ENCODE data around the gene RGS9.
A peak's percentile ranks its signal among the peaks of the same experiment; 100 is the strongest.

RGS9 gene

DNA sequence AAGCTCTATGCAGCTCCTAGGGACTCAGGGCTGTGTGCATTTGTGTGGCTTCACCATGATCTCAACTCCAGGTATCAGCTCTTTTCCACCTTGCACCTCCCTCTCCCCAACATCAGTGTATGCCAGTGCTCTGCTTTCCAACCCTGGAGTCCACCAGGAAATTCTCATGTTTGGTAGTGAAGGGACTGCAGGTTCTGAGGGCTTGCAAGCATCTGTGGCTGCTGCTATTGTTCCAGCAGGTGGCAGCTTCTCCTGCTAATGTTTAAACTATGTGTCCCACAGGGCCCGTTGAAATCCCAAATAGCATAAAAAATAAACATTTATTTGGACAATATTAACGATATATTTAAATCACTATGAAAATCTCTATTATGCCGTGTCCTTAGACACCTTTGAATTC, 82.0 kb downstream of the RGS9 start:
- DNase-seq (ENCODE audit: low spot score) = peak; percentile 39

DNA sequence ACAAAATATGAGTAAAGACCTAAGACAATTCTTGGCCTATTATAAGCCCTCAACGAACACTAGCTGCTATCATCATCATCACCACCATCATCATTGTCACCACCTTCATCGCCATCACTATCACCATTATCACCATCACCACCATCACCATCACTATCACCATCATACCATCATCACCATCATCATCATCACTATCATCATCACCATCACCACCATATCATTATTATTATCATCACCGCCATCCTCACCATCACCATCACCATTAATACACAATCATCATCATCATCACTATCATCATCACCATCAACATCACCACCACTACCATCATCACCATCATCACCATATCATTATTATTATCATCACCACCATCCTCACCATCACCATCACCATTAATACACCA, 82.5 kb downstream of the RGS9 start:
- no peak for DNase-seq (ENCODE audit: low spot score)

DNA sequence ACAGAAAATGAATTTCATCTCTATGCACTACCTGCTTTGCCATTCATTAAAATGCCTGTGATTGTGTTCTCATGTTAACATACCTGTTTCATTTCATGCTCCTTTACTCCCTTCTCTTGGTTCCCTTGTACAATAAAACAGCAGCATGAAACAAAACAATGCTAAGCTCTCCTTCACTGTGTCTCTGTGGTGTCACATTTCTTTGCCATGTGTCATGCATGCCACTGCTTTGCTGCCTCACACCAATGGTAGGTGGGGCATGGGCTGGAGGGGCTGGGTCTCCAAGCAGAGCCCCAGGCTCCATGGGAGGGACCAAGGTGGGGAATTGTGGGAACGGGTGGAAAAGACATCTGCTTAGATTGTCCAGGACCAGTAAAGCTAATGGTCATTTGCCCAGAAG, 83.6 kb downstream of the RGS9 start:
- DNase-seq (ENCODE audit: low spot score) = peak; percentile 82

DNA sequence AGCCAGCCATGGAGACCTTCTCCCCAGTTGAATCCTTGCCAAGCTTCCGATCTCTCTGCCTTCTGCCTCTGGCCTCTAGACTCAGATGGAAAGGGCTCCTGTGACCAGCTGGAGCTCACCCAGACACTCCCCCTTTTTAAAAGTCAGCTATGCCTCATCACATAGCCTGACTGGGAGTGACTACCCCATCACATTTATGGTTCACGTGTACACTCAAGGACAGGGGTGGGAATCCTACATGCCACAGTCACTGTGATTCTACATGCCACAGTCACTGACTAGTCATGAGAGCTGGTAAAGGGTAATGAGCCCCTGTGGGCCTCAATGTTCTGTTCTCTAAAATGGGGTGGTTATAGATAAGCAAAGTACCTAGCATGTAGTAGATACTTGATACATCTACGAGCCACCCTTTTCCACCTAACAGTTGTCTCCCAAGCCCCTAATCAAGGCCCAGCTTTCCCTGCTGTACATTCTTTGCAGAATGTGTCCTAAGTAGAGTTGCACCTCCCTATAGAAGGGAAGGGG, 85.1 kb downstream of the RGS9 start:
- DNase-seq (ENCODE audit: low spot score) = peak; percentile 54

DNA sequence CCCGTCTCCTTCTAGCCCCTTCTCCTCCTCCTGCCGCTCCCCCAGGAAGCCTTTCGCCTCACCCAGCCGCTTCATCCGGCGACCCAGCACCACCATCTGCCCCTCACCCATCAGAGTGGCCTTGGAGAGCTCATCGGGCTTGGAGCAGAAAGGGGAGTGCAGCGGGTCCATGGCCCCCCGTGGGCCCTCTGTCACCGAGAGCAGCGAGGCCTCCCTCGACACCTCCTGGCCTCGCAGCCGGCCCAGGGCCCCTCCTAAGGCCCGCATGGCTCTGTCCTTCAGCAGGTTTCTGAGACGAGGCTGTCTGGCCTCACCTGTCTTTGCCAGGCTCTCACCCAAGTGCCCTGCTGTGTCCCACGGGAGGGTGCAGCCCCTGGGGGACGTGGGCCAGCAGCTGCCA, 87.9 kb downstream of the RGS9 start:
- DNase-seq (ENCODE audit: low spot score) = no peak

DNA sequence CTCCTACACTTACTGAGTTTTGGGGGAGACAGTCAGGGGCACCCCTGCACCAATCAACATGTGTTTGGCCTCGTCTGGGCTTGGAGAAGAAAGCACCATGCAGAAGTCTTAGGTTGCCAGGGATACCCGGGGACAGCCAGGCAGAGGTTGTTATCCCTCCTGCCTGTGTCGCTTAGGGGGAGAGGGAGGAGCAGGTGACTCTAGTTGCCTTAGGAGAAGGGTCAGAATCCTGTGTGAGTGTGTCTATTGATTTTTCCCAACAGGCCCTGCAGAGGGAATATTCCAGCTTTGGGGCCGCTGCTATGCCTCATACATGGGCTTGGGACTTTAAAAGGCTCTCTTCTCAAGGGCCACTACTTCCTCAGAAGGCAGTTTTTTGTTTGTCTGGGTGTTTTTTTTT, 89.1 kb downstream of the RGS9 start:
- DNase-seq (ENCODE audit: low spot score) = no peak

DNA sequence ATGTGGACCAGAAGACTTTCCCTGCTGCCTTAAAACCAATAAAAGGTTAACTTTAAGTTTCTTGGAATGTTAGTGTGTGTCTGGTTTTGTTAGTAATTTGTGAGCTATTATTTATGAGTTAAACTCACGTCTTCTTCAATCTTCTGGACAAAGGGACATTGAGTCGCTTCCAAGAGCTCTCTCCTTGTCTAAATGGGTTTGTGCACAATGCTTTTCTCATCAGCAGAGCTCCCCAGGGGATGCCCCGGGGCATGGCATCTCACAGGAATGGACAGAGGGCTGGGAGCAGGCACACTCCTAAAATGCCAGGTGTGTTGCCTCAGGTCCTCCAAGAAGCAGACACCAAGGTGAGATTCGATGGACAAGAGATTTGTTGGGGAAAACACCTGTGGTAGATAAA, 90.5 kb downstream of the RGS9 start:
- DNase-seq (ENCODE audit: low spot score) = no peak

DNA sequence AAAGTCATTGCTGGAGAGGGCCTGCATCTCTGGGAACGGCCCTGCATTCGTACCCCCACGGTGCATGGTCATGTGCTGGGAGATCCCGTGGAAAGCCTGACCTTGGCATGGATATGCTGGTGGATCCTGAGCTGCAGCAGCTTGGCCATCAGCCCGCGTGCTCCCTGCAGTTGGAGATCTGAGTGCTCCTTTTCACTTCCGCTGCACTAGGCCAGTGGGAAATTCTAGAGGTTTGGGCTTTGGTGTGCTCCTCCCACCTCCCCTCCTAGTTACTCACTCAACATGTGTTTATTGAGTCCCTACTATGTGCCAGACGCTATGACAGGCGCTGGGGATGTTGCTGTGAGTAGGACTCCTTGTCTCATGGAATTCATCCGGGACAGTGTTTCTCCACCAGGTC, 91.1 kb downstream of the RGS9 start:
- no peak for DNase-seq (ENCODE audit: low spot score)

DNA sequence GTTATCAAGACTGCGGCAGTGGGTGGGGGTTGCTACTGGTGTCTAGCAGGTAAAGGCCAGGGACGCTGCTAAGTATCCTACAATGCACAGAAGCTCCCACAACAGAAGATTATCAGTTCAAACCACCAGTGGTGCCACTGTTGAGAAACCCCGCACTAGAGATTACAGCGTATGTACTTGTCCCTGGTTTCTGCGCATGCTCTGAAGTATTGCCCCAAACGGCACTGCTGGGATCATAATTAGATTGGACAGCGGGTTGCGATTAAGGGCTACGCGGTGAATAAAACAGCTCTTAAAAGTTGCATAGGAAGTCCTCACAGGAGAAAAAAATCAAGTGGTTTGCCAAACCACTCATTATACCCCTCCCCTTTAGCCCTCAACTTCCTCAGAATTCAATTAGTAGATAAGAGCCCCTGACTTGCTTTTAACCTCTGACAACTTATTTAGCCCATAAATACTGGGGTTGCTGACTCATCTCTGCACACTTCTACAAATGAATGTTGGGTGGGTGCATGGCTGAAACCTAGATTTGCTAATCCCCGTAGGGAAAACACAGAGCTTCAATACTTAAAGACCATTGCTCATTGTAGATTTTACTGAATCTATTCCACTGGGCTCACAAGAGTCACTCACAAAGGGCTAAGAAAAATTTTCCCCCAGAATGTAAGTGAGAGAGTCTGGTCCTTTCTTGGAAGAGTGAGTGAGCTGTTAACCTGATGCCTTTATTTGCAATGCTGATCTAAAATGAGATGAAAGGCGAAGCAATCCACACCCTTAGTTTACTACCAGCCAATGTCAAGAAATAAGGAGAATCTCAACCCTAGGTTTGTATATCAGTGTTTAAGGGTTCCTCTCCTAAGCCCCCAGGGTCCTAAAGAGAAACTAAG, 91.8 kb downstream of the RGS9 start:
- peak; percentile 96 for DNase-seq (ENCODE audit: low spot score)

DNA sequence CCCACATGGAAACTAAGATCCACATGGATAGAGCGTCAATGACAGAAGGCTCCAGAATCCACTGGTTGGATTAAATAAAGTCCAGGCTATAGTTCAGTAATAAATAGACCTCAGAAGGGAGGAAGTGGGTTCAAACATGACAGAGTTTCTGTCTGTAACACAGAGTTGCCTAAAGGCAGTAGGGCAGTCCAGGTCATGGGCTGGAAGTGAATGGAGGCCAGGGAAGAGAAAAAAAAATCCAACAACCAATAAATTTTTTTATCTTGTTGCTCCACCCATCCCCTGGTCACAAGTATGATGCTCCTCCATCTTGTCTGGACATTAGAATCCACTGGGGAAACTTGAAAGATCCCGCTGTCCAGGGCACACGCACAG, 92.4 kb downstream of the RGS9 start:
- peak; percentile 52 for DNase-seq (ENCODE audit: low spot score)

DNA sequence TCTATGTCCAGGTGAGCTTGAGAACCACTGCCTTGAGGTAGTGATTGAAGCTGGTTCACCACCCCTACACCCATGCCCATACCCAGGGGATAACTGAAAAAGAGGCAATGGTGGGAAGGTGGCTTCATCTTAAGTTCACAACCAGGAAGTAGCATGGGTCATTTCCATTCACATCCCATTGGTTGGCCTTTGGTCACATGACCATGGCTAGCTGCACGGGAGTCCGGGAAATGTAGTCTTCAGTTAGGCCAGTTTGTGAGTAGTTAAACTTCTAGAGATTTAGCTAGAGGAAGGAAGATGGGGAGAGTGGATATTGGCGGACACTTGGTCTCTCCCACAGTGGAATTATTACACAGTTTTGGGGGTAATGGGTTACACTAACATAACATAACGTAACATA, 92.9 kb downstream of the RGS9 start:
- no peak for DNase-seq (ENCODE audit: low spot score)

DNA sequence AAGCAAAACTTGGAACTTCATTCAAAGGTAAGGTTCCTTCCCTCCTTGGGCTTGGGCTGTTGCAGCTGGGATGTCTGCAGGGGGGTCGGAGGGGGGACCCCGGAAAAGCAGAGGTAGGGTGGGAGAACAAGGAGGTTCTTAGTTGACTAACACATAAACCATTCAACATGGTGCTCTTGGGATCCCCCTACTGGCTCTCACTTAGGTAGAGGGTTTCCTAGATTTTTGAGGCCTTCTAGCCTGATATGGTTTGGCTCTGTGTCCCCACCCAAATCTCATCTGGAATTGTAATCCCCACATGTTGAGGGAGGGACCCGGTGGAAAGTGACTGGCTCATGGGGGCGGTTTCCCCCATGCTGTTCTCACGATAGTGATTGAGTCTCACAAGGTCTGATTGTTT, 93.9 kb downstream of the RGS9 start:
- DNase-seq (ENCODE audit: low spot score) = no peak

DNA sequence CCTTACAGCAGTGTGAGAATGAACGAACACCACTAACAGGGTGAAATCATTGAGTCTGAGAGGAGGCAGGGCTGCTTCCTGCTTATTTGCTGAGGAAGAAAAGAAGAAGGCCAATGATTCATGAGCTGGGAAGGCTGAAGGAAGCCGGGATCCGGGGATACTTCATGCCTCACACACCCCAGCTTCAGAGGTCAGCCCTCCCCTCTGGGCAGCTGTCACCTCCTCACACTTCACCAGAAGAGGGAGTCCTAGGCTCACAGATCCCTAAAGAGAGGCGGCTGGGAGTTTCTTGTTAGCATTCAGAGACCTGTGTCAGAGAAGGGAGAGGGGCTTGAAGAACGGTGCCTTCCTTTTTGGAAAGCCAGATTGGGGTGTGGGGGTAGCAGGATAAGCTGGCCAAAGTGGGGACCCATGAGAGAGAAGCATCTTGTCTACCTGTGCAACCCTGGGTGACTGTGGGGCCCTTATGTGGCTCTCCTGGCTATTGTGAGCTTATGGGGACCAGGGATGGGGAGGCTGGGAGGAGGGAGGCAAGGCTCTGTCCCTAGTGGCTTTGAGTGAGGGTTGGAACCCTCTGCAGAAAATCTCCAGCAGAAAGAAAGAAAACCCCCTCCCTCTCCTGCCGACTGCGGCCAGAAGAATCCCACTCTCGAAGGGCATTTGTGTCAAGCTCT, 94.6 kb downstream of the RGS9 start:
- DNase-seq (ENCODE audit: low spot score) = peak; percentile 88

DNA sequence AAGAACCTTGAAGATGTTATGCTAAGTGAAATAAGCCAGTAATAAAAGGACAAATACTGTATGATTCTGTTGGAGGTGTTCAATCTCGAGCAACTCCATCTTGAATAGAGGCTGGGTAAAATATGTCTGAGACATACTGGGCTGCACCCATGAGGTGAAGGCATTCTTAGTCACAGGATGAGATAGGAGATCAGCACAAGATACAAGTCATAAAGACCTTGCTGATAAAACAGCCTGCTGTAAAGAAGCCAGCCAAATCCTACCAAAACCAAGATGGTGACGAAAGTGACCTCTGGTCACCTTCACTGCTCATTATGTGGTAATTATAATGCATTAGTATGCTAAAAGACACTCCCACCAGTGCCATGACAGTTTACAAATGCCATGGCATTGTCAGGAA, 98.1 kb downstream of the RGS9 start:
- no peak for DNase-seq (ENCODE audit: low spot score)

DNA sequence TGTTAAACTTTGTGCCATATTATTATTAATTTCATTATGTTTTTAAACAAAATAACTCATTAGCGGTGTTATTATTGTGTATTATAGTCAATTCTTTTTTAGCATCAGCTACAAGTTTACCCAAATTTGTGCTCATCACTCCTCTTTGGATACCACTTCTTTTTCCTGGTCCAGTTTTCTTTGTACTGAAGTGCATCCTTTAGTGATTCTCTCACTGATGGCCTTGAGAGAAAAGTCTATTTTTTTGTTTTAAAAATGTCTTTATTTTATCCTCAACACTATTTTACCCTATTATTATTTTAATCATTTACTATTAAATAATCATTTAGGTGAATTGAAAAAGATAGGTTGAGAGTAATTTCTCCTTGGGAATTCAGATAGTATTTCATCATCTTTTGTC, 99.2 kb downstream of the RGS9 start:
- no peak for DNase-seq (ENCODE audit: low spot score)

DNA sequence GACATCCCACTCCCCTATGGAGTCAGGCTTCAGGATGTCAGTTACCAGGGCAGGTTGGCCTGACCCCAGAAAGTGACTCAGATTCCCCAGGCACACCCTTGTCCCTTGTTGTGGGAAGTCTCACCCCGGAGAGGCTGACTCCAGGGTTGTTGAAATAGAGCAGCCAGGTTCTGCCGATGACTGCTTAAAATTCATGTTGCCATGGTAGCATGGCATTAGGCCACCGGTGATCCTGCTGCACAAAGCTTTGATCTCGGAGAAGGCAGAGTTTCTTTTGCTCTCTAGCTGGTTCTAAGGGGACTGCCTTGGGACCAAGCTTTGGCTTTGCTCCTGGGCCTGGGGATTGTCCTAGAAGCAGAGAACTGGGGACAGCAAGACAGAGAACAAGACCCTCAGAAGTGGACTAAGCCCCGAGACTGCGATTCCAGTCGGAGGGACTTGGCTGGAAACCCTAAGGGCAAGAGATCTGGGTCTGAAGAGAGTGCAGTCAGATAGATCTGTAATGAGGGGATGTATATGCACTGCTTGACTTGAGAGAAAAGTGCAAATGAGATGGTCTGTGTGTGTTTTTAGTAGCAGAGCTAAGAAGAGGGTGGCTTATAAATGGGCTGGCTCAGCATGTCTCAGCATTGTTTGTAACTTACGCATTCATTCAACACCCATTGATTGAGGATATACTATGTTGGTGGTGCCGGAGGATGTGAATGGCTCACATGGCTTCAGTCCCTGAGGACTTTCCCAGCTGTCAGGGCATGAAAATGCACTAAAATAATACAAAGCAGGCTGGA, 106.9 kb downstream of the RGS9 start:
- DNase-seq (ENCODE audit: low spot score) = peak; percentile 98

DNA sequence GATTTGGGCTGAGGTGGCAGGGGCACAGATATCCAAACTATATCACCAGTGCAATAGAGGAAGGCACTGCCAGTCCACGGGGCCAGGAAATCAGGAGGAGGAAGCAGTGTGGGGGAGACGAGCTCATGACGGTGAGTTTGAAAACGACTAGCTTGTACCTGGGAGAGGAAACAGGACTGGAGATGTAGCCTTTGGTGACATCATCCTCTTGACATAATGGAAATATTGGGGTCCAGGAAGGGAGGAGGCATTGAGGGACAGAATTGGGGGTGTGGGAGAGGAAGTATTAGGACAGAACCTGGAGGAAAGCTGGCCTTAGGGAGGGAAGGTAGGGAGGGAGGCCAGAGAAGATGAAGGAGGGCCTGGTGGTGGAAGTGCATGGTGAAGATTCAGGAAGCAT, 109.1 kb downstream of the RGS9 start:
- no peak for DNase-seq (ENCODE audit: low spot score)

DNA sequence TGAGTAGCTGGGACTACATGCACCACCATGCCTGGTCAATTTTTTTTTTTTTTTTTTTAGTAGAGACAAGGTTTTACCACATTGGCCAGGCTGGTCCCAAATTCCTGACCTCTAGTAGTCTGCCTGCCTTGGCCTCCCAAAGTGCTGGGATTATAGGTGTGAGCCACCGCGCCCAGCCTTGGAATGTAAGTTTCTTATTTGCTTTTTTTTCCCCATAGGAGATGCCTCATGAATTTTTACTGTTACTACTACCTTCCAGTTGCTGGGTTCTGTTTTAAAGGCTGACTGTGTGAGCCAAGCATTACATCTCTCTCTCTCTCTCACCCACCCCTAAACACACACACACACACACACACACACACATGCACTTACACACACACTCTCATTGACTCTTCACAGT, 112.6 kb downstream of the RGS9 start:
- DNase-seq (ENCODE audit: low spot score) = no peak

DNA sequence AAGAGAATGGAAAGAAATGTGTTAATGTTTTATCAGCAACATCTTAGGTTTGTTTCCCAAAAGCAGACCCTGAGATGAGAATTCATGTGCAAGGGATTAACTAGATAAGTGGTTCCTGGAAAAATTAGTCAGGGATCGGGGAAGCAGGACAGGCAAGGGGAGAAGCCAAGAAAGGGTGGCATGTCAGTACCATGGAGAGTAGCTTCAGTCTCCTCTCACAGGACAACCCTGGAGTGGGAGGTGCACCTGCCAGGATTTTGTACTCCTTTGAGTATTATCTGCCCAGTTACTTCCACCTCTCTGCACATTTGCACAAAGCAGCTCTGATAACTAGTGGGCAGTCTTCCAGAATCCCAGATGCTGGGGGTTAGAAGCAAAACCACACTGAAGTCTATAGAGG, 117.0 kb downstream of the RGS9 start:
- peak; percentile 19 for DNase-seq (ENCODE audit: low spot score)

DNA sequence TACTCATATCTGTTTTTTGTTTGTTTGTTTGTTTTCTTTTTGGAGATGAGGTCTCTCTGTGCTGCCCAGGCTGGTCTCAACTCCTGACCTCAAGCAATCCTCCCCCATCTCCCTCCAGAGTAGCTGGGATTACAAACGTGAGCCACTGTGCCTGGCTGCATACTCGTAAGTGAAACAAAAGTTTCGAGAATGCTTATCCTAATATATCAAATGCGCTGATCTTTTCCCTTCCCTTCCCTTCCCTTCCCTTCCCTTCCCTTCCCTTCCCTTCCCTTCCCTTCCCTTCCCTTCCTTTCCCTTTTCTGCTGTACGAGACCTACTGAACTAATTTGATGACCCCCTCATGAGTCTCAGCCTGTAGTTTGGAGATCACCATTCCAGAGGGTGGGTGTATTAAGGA, 122.1 kb downstream of the RGS9 start:
- DNase-seq (ENCODE audit: low spot score) = no peak

DNA sequence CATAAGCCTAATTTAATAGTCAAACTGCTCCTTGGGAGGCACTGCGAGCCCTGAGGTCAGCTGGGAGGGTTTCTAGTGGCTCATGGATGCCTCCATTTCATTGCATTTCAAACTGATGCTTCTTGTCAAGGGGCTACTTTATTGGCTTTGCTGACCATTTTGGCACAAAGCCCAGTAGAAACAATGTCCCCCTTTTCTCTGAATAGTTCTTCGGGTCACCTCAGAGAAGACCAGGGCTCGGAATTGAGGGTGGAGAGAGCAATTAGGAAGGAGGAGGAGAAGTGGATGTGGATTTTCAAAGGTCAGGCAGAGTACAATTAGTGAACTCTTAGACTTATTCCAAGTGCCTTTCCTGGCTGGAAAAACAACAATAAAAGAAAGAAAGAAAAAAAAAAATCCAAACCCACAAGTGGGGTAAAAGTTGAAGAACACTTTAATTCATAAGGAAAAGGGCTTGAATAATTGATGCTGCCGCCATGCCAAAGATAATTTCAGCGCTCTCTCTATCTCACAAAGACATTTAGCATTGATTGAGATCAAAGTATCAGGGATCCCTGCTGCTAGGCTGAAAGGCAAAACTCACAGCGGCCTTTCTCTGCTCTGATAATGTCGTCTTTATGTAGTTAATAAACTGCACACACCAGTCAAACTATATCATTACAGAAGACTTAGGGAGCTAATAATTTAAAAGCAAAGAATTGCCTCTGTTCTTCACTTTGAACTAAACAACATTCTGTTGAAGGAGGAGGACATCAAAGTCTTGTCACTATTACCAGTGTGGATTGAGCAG, 122.7 kb downstream of the RGS9 start:
- no peak for DNase-seq (ENCODE audit: low spot score)

DNA sequence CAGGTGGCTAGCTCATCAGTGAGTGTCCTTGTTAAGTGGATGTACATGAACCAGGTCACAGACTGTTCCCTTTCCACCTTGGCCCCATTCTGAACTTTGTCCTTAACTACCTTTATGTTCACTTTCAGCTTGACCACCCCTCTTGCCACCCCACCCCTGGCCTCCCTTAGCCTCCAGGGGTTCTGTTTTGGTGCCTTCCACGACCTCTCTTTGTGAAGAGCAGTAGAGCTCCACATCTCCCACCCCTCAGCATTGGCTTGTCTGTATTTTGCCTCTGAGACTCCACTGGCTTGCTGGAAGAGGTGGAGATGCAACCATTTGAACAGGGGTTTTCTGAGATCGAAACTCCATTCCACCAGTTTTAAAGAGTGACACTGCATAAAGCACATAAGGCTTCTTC, 123.5 kb downstream of the RGS9 start:
- DNase-seq (ENCODE audit: low spot score) = no peak

Data from SW480 (cell line).